Neural cell (in vitro differentiated cells): ENCODE data around the gene COL2A1. TPM values are rescaled to one million over a fixed set of nuclear protein-coding genes. Genes with fewer than 3 reads are reported as not detected.

Source experiments
- H2AFZ ChIP-seq: fragments of 200-600, 300-800 bp; sonication (generic), shearing (Covaris generic); 2 replicates; pipeline ENCODE4 v1.6.0; 2014; ENCODE audit warnings: low read depth, mild to moderate bottlenecking, antibody characterized with exemption, low read length, moderate library complexity
- H3F3A ChIP-seq: fragments of 200-600 bp; shearing (Covaris generic); 2 replicates; pipeline ENCODE4 v1.6.1; 2016; ENCODE audit warnings: mild to moderate bottlenecking, moderate library complexity, mixed read lengths, antibody characterized with exemption, low read length; ENCODE audit not compliant: insufficient read depth, poor library complexity, severe bottlenecking
- H3K27ac ChIP-seq: fragments of 200-600, 300-800 bp; sonication (generic), shearing (Covaris generic); 2 replicates; pipeline ENCODE4 v1.5.1; 2014; ENCODE audit warnings: mild to moderate bottlenecking, low read length, moderate library complexity
- H3K27me3 ChIP-seq: fragments of 300-800, 200-600 bp; sonication (generic), shearing (Covaris generic); 2 replicates; pipeline ENCODE4 v1.6.0; 2014; ENCODE audit warnings: mild to moderate bottlenecking, low read depth, low read length, moderate library complexity; ENCODE audit not compliant: insufficient read depth
- H3K36me3 ChIP-seq: fragments of 300-800, 200-600 bp; sonication (generic), shearing (Covaris generic); 2 replicates; pipeline ENCODE4 v1.5.1; 2014; ENCODE audit warnings: mild to moderate bottlenecking, antibody characterized with exemption, low read length, moderate library complexity; ENCODE audit not compliant: insufficient read depth
- H3K4me2 ChIP-seq: fragments of 300-800, 200-600 bp; sonication (generic), shearing (Covaris generic); 2 replicates; pipeline ENCODE4 v1.6.0; 2014; ENCODE audit warnings: mild to moderate bottlenecking, low read length
- H3K4me3 ChIP-seq: fragments of 300-800, 200-600 bp; sonication (generic), shearing (Covaris generic); 2 replicates; pipeline ENCODE4 v1.5.1; 2014; ENCODE audit warnings: mild to moderate bottlenecking, low read length, moderate library complexity
- H3K79me2 ChIP-seq: fragments of 200-600 bp; shearing (Covaris generic); replicated peaks from 2 replicates; pipeline ENCODE4 v1.6.0; 2014; ENCODE audit warnings: mild to moderate bottlenecking, low read length, moderate library complexity; ENCODE audit not compliant: insufficient read depth
- H3K9ac ChIP-seq: fragments of 300-800, 200-600 bp; sonication (generic), shearing (Covaris generic); 2 replicates; pipeline ENCODE4 v1.6.1; 2016; ENCODE audit warnings: mild to moderate bottlenecking, low read length, mixed read lengths
- H3K9me2 ChIP-seq: fragments of 200-600 bp; shearing (Covaris generic); 2 replicates; pipeline ENCODE4 v1.6.1; 2016; ENCODE audit warnings: mild to moderate bottlenecking, low read length, mixed read lengths; ENCODE audit not compliant: insufficient read depth
- H3K9me3 ChIP-seq: fragments of 200-600, 300-800 bp; sonication (generic), shearing (Covaris generic); 2 replicates; pipeline ENCODE4 v1.6.1; 2016; ENCODE audit warnings: mild to moderate bottlenecking, mixed run types, low read length, moderate library complexity, mixed read lengths
- H4K20me1 ChIP-seq: fragments of 200-600 bp; shearing (Covaris generic); 2 replicates; pipeline ENCODE4 v1.6.1; 2016; ENCODE audit warnings: mild to moderate bottlenecking, mixed run types; ENCODE audit not compliant: insufficient read depth
- EP300 ChIP-seq: fragments of 450-650 bp; conservative IDR thresholded peaks from 2 replicates; pipeline ENCODE4 v1.6.1; 2014; ENCODE audit warnings: antibody characterized with exemption, mild to moderate bottlenecking, moderate library complexity; ENCODE audit not compliant: poor library complexity, severe bottlenecking
- EZH2 ChIP-seq: fragments of 200-600, 300-800 bp; shearing (Covaris generic), sonication (generic); IDR thresholded peaks from 2 replicates; pipeline ENCODE4 v1.6.1; 2014; ENCODE audit warnings: antibody characterized with exemption, low read length, borderline replicate concordance, mild to moderate bottlenecking; ENCODE audit not compliant: insufficient read depth, poor library complexity, severe bottlenecking
- MXI1 ChIP-seq: fragments of 450-650 bp; conservative IDR thresholded peaks from 2 replicates; pipeline ENCODE4 v1.6.1; 2014; ENCODE audit warnings: antibody characterized with exemption, mild to moderate bottlenecking; ENCODE audit not compliant: poor library complexity, severe bottlenecking
- POLR2AphosphoS5 ChIP-seq: IDR thresholded peaks from 2 replicates; pipeline ENCODE4 v1.6.1; 2012
- RAD21 ChIP-seq: fragments of 450-650 bp; conservative IDR thresholded peaks from 2 replicates; pipeline ENCODE4 v1.6.1; 2014; ENCODE audit warnings: antibody characterized with exemption, mild to moderate bottlenecking, moderate library complexity
- SMC3 ChIP-seq: fragments of 450-650 bp; conservative IDR thresholded peaks from 2 replicates; pipeline ENCODE4 v1.6.1; 2014; ENCODE audit warnings: antibody characterized with exemption, mild to moderate bottlenecking, moderate library complexity; ENCODE audit not compliant: poor library complexity
- TAF1 ChIP-seq: IDR thresholded peaks from 2 replicates; pipeline ENCODE4 v1.6.1; 2012; ENCODE audit warnings: low read depth
- polyA plus RNA-seq: library from polyadenylated mRNA; depleted of rRNA; stranded (reverse); fragments of >200 nt; gene quantifications from 2 replicates; pipeline ENCODE4 v1.2.3, GENCODE V29; 2014
- TF ChIP-seq, protein P1 (sequence below): IDR thresholded peaks from 2 replicates; pipeline ENCODE4 v1.6.1; 2012; ENCODE audit warnings: borderline replicate concordance
- TF ChIP-seq, protein P2 (sequence below): fragments of 450-650 bp; IDR thresholded peaks from 2 replicates; pipeline ENCODE4 v1.5.1; 2014; ENCODE audit warnings: antibody characterized with exemption, mild to moderate bottlenecking, moderate library complexity; ENCODE audit not compliant: poor library complexity, severe bottlenecking

COL2A1 gene
- polyA plus RNA-seq, 1 donor from 2014 or later, result 1.3 TPM

DNA sequence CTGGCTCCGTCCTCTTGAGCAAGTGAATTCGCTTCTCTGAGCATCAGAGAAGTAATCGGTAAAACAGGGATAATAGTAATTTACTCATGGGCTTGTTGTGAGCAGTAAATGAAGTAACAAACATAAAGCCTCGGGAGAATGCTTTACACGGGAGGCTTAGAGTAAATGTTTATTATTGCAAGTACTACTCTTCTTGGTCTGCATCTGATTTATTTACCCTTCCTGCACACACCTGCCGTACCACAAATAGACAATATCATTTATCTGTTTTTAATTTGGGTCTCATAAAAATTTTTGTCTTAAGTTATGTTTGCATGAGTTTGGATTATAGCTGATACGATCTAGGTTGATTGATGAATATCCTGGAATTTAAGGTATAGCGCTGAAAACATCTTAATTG lies 7.8 kb upstream of the COL2A1 start:
- Histone ChIP-seq H3K9me3 (no peaks in the 10 kb centered on the region), H3K9ac (no peak overlapping the region)
- TF ChIP-seq RAD21 (no peak), POLR2AphosphoS5 (no peak), EP300 (no peak), SMC3 (no peak), EZH2 (no peak), TAF1 (no peak), MXI1 (no peak)
- TF ChIP-seq, protein P1, sequence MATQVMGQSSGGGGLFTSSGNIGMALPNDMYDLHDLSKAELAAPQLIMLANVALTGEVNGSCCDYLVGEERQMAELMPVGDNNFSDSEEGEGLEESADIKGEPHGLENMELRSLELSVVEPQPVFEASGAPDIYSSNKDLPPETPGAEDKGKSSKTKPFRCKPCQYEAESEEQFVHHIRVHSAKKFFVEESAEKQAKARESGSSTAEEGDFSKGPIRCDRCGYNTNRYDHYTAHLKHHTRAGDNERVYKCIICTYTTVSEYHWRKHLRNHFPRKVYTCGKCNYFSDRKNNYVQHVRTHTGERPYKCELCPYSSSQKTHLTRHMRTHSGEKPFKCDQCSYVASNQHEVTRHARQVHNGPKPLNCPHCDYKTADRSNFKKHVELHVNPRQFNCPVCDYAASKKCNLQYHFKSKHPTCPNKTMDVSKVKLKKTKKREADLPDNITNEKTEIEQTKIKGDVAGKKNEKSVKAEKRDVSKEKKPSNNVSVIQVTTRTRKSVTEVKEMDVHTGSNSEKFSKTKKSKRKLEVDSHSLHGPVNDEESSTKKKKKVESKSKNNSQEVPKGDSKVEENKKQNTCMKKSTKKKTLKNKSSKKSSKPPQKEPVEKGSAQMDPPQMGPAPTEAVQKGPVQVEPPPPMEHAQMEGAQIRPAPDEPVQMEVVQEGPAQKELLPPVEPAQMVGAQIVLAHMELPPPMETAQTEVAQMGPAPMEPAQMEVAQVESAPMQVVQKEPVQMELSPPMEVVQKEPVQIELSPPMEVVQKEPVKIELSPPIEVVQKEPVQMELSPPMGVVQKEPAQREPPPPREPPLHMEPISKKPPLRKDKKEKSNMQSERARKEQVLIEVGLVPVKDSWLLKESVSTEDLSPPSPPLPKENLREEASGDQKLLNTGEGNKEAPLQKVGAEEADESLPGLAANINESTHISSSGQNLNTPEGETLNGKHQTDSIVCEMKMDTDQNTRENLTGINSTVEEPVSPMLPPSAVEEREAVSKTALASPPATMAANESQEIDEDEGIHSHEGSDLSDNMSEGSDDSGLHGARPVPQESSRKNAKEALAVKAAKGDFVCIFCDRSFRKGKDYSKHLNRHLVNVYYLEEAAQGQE, result no peak
- TF ChIP-seq, protein P2, sequence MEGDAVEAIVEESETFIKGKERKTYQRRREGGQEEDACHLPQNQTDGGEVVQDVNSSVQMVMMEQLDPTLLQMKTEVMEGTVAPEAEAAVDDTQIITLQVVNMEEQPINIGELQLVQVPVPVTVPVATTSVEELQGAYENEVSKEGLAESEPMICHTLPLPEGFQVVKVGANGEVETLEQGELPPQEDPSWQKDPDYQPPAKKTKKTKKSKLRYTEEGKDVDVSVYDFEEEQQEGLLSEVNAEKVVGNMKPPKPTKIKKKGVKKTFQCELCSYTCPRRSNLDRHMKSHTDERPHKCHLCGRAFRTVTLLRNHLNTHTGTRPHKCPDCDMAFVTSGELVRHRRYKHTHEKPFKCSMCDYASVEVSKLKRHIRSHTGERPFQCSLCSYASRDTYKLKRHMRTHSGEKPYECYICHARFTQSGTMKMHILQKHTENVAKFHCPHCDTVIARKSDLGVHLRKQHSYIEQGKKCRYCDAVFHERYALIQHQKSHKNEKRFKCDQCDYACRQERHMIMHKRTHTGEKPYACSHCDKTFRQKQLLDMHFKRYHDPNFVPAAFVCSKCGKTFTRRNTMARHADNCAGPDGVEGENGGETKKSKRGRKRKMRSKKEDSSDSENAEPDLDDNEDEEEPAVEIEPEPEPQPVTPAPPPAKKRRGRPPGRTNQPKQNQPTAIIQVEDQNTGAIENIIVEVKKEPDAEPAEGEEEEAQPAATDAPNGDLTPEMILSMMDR, result no peak

DNA sequence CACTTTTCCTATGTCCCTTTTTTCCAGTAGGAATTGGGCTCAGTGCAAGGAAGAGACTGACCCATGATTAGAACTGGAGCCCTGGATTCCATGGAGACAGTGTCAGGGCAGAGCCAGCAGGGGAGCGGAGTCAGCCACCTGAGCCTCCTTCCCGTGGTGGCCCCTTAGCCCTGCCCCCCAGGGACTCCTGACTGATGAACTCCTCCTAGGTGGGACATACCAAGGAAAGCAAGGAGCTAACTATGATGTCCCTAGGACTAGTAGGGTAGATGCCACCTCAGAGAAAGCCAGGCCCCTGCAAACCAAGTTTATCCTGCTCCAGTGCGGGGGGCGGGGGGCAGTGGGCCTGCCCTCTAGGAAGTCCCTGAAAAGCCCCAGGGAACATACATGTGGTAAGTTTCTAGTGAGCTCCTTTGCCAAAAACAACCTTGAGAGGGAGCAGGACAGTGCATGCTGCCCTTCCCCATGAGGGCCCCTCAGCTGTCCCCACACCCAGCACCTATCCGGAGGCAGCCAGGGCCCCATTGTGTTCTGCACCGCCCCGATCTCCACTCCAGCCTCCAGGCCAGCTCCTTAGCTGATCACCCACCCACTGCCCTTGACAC lies 6.2 kb upstream of the COL2A1 start:
- no peaks in the 10 kb centered on the region for H3K9me3 ChIP-seq
- no peak overlapping the region for H3K27ac ChIP-seq
- H3K36me3 ChIP-seq, result no peaks in the 10 kb centered on the region
- H4K20me1 ChIP-seq, result no peaks in the 10 kb centered on the region
- H3K9me2 ChIP-seq, result no peaks in the 10 kb centered on the region
- peaks cover 3% of the 10 kb centered on the region for H3K27me3 ChIP-seq
- H3F3A ChIP-seq, result no peaks in the 10 kb centered on the region
- no peaks in the 10 kb centered on the region for H3K79me2 ChIP-seq
- no peak overlapping the region for H3K4me2 ChIP-seq
- TF ChIP-seq TAF1, result no peak
- TF ChIP-seq, protein P1, result no peak
- TF ChIP-seq MXI1, result no peak
- TF ChIP-seq SMC3, result no peak
- no peak for TF ChIP-seq EZH2
- no peak for TF ChIP-seq RAD21
- TF ChIP-seq POLR2AphosphoS5, result no peak
- TF ChIP-seq, protein P2, result no peak
- no peak overlapping the region for H3K4me3 ChIP-seq
- H2AFZ ChIP-seq, result no peak overlapping the region
- no peak overlapping the region for H3K9ac ChIP-seq

More for the DNA sequence above, 7.8 kb upstream of the COL2A1 start:
- Histone ChIP-seq H2AFZ (no peak overlapping the region), H3K4me3 (no peak overlapping the region), H3F3A (no peaks in the 10 kb centered on the region), H4K20me1 (no peaks in the 10 kb centered on the region), H3K4me2 (no peak overlapping the region), H3K27me3 (no peaks in the 10 kb centered on the region), H3K27ac (no peak overlapping the region), H3K9me2 (no peaks in the 10 kb centered on the region), H3K79me2 (no peaks in the 10 kb centered on the region), H3K36me3 (no peaks in the 10 kb centered on the region)
